ENCODE data around the gene PGA3.
"Not testable (repeated sequence)": the region's sequence is repeated elsewhere in the genome, so short reads cannot be mapped to it uniquely, and the experiment has no call there.

DNA sequence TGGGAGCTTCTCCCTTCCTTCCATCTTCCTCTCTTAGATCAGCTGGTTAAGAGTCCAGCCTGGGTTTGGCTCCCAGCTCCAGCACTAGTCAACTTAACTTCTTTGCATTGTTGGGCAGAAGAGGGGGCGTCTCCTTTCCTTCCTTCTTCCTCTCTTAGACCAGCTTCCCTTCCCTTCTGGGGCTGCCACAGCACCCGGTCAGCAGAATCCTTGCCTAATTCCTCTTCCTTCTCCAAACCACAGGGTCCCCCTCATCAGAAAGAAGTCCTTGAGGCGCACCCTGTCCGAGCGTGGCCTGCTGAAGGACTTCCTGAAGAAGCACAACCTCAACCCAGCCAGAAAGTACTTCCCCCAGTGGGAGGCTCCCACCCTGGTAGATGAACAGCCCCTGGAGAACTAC lies 38.2 kb downstream of the PGA3 start:
- TF ChIP-seq FOXK2 (IDR thresholded peaks at IDR 0.05); SP1 (IDR thresholded peaks at IDR 0.05); NFRKB (IDR thresholded peaks at IDR 0.05); FOXM1 (IDR thresholded peaks at IDR 0.05; ENCODE audit: borderline replicate concordance): not testable (repeated sequence)

Measured in HEK293T (cell line).